Activated CD4-positive, alpha-beta T cell treated with anti-CD3 and anti-CD28 coated beads, Interleukin-2, amount 50 U/mL, for 16 hours (primary cell): ENCODE measurements around the gene PYGO1.
"Not testable (repeated sequence)": the region's sequence is repeated elsewhere in the genome, so short reads cannot be mapped to it uniquely, and the experiment has no call there.

ENCODE experiments used
- DNase-seq: peaks from one replicate; pipeline ENCODE4 v3.0.0-alpha.2; 2020

The PYGO1 gene

GRCh38 chr15:55499151-55499550, 89.0 kb downstream of the PYGO1 start:
- no peak for DNase-seq

GRCh38 chr15:55498109-55498938, 89.8 kb downstream of the PYGO1 start:
- peak; percentile 88 for DNase-seq

GRCh38 chr15:55496716-55497115, 91.4 kb downstream of the PYGO1 start:
- DNase-seq = no peak

- DNase-seq = no peak
These were observed 93.2 kb downstream of the PYGO1 start for GRCh38 chr15:55494931-55495330.

GRCh38 chr15:55488952-55489600, 99.1 kb downstream of the PYGO1 start:
- DNase-seq = not testable (repeated sequence)
